GM12872 (cell line): Measurements from ENCODE around the gene ATP5MG.

Experiments used
- TF ChIP-seq, protein P1 (sequence below): IDR thresholded peaks from 3 replicates; pipeline ENCODE4 v1.5.1; 2011; ENCODE audit warnings: low read depth, mild to moderate bottlenecking, low read length, moderate library complexity; ENCODE audit not compliant: insufficient read depth

ATP5MG gene

DNA sequence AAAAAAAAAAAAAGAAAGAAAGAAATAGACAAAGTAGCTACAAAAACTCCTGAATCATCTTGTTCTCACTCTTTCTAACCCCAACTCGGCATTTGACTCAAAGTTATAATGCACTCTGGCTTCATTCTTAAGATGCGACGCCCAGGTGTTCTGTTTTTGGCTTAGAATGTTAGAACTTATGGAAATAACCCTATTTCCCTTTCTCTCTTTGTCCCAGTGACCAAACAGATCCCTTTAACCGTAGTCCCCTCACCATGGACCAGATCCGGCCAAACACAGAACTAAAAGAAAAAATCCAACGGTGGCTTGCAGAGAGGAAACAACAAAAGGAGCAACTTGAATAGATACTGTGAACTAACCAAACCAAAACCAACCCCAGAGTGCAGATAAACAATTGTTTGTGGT lies 5.3 kb upstream of the ATP5MG start:
- TF ChIP-seq, protein P1, sequence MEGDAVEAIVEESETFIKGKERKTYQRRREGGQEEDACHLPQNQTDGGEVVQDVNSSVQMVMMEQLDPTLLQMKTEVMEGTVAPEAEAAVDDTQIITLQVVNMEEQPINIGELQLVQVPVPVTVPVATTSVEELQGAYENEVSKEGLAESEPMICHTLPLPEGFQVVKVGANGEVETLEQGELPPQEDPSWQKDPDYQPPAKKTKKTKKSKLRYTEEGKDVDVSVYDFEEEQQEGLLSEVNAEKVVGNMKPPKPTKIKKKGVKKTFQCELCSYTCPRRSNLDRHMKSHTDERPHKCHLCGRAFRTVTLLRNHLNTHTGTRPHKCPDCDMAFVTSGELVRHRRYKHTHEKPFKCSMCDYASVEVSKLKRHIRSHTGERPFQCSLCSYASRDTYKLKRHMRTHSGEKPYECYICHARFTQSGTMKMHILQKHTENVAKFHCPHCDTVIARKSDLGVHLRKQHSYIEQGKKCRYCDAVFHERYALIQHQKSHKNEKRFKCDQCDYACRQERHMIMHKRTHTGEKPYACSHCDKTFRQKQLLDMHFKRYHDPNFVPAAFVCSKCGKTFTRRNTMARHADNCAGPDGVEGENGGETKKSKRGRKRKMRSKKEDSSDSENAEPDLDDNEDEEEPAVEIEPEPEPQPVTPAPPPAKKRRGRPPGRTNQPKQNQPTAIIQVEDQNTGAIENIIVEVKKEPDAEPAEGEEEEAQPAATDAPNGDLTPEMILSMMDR = no peak

DNA sequence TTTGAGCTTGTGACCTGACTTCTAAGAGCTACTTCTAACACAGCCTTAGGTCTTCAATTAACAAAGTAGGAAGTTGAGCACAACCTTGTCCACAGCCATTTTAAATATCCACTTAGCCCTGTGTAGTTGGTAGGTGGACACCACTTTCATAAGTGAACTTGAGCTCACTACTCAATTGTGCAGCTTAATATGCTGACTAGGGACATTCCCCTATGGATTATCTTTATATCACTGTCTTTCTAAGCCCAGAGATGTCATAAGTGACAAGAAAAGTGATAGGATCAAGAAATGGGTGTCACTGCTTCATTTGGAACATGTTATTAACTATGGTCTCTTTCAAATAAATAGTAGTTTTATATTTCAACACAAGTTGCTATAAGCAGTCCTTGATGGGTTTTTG lies 4.0 kb upstream of the ATP5MG start:
- TF ChIP-seq, protein P1 = no peak

DNA sequence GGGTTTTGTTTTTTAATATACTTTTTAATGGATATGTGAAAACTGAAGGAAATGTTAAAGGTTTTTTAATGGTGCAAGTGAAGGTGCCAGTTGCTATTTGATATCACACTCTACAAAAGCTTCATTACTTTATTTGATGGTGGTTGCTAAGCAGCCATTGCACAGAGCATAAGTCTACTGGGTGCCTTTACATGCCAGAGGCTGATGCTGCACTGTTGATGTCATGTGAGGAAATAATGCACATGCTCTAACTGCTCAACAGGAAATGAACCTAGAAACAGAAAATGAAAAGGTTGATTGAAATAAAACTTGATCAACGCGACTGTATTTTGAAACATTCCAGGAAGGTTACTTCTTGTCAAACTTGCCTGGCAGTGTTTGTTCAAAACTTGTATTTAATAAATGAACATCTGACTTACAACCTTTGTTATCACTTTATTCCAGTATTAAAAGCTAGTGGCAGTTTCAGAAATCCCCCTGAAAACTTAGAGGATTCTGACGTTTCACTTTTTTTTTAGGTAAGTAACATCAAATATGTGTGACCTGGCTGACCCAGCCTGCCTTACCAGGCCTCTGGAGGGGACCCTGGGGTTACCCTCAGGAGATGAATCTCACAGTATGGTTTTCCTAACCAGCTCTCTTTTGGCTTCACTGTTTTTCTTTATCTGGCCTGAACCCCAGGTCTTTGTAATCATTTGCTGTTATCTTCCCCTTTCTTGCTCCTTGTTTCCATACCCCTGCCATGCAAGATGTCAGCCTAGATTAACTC lies 2.4 kb upstream of the ATP5MG start:
- TF ChIP-seq, protein P1 = no peak

DNA sequence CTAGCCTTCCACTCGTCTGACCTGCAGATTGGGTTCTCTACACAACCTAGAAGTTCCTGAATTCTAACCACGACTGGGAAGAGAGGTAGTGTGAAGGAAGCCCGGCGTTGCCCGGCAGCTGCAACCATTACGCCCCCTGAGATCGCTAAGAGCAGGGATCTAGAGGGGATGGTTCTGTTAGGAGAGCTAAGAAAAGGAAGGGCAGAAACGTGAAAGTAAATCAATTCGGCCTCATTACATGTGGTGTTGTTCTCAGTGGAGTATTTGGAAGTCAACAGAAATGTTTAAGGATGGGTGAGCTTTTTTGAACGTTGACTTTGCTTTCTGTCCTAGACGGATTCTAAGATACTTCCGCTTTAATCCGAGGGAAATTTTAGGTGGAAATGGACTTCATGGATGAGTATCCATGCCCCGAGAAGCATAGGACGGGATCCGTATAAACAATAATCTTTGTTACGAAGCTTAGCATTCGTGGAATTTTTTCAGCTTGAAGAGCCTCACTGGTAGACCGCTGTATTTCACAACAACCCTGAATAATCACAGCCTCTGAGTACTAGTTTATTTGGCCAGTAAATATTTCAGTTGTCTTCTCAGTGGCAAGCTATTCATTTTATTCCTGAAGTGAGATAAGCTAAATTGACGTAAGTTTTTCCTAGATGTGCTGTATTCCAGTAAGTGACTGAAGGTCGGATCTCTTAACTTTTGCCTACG lies 629 bp downstream of the ATP5MG start:
- TF ChIP-seq, protein P1 = no peak; the same call in 2 of the 3 replicates

DNA sequence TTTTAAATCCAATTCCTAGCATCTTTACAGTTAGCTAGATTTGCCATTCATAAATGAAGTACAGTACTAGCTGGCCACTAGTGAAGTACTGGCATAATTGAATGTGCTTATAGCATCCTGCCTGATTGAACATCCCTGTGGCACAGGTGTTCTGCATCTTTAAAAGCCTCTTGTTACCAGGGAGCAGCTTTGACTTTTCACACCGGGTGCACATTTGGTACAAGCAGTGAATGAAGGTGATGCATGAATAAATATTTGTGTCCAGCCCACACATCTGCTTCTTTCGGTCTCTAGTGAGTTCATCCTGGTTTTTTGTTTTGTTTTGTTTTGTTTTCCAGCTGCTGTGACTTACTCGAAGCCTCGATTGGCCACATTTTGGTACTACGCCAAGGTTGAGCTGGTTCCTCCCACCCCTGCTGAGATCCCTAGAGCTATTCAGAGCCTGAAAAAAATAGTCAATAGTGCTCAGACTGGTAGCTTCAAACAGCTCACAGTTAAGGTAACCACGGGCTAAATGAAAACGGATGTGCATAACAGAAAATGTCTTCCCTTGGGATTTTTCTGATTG lies 5.3 kb downstream of the ATP5MG start:
- TF ChIP-seq, protein P1 = no peak

DNA sequence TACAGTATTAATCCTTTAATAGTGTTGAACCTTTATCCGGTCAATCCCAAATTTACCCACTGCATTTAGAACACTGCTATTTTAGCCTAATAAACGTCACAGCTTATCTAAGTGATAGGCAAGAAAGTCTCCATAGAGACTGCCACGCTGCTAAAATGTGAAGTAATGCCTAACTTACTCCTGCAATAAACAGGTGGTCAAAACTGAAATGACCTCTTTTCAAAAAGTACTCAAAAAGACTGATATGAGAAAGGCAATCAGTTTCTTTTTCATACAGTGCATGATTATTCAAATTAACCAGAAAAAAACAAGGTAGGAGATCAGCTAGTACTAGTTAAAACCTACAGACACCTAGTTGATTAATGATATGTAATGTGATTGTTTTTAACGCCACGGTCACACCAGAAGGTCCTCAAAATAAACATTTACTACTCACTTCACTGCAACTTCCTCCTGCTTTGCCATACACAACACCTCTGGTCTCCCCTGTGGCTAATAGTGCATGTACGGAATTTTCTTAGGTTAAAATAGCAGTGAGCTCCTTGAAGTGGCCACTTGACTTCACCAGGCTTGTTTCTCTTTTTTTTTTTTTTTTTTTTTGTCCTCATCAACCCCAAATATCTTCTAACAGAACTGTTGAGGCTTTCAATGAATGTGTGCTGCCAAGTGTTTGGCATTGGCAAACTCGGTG lies 8.8 kb downstream of the ATP5MG start:
- TF ChIP-seq, protein P1 = no peak

DNA sequence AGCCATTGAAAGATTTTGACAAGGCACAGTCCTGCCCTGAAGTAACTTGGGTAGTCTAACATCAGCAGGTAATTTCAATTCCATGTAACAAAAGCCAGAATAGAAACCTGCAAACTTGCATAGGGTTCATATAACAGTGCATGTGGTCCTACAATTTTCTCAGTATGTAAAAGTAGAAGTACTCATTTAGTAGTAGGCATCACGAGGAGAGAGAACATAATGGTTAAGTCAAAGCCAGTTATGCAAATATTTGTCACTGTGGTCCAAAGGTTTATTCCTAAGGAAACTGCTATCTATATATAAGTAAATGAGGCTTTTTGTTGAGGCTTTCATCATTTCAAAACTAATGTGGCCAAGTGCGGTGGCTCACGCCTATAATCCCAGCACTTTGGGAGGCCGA lies 10.1 kb downstream of the ATP5MG start:
- TF ChIP-seq, protein P1 = no peak
